ACC112 (cell line): ENCODE data around the gene BIRC6.
"Not testable (repeated sequence)": the region's sequence is repeated elsewhere in the genome, so short reads cannot be mapped to it uniquely, and the experiment has no call there.

Source experiments
- H2AFZ ChIP-seq: fragments of 200-600 bp; sonication (generic); one replicate; pipeline ENCODE4 v1.6.0; 2017; ENCODE audit warnings: antibody characterized with exemption, low read length; ENCODE audit not compliant: unreplicated experiment
- H3K27ac ChIP-seq: fragments of 200-600 bp; sonication (generic); 2 replicates; pipeline ENCODE4 v1.5.1; 2014; ENCODE audit warnings: low read depth, mild to moderate bottlenecking, antibody characterized with exemption, low read length, moderate library complexity
- H3K27me3 ChIP-seq: fragments of 200-600 bp; sonication (generic); 2 replicates; pipeline ENCODE4 v1.6.1; 2014; ENCODE audit warnings: mild to moderate bottlenecking, antibody characterized with exemption, low read length, moderate library complexity, mixed read lengths; ENCODE audit not compliant: insufficient read depth
- H3K36me3 ChIP-seq: fragments of 200-600 bp; sonication (generic); 2 replicates; pipeline ENCODE4 v1.6.1; 2016; ENCODE audit warnings: mild to moderate bottlenecking, antibody characterized with exemption, low read length, moderate library complexity, mixed read lengths; ENCODE audit not compliant: insufficient read depth
- H3K4me1 ChIP-seq: fragments of 200-600 bp; sonication (generic); one replicate; pipeline ENCODE4 v1.6.1; 2016; ENCODE audit warnings: low read length, mixed read lengths; ENCODE audit not compliant: insufficient read depth, unreplicated experiment, control insufficient read depth
- H3K4me3 ChIP-seq: fragments of 200-600 bp; sonication (generic); 2 replicates; pipeline ENCODE4 v1.5.1; 2014; ENCODE audit warnings: mild to moderate bottlenecking, low read depth, low read length
- H3K79me2 ChIP-seq: fragments of 200-600 bp; sonication (generic); one replicate; pipeline ENCODE4 v1.6.0; 2016; ENCODE audit warnings: low read length; ENCODE audit not compliant: control insufficient read depth, unreplicated experiment, insufficient read depth

Gene BIRC6, protein sequence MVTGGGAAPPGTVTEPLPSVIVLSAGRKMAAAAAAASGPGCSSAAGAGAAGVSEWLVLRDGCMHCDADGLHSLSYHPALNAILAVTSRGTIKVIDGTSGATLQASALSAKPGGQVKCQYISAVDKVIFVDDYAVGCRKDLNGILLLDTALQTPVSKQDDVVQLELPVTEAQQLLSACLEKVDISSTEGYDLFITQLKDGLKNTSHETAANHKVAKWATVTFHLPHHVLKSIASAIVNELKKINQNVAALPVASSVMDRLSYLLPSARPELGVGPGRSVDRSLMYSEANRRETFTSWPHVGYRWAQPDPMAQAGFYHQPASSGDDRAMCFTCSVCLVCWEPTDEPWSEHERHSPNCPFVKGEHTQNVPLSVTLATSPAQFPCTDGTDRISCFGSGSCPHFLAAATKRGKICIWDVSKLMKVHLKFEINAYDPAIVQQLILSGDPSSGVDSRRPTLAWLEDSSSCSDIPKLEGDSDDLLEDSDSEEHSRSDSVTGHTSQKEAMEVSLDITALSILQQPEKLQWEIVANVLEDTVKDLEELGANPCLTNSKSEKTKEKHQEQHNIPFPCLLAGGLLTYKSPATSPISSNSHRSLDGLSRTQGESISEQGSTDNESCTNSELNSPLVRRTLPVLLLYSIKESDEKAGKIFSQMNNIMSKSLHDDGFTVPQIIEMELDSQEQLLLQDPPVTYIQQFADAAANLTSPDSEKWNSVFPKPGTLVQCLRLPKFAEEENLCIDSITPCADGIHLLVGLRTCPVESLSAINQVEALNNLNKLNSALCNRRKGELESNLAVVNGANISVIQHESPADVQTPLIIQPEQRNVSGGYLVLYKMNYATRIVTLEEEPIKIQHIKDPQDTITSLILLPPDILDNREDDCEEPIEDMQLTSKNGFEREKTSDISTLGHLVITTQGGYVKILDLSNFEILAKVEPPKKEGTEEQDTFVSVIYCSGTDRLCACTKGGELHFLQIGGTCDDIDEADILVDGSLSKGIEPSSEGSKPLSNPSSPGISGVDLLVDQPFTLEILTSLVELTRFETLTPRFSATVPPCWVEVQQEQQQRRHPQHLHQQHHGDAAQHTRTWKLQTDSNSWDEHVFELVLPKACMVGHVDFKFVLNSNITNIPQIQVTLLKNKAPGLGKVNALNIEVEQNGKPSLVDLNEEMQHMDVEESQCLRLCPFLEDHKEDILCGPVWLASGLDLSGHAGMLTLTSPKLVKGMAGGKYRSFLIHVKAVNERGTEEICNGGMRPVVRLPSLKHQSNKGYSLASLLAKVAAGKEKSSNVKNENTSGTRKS (N-terminal part only)

GRCh38 chr2:32356681-32357317 is at the start of gene BIRC6:
Gene BIRC6, plus strand, starts transcription at chr2:32357023. Its CDS starts 139 bp downstream, at chr2:32357162.
- Histone ChIP-seq H3K27me3 (no peaks in the 10 kb centered on the region), H3K36me3 (peaks cover 14% of the 10 kb centered on the region), H3K4me1 (peaks cover 30% of the 10 kb centered on the region), H3K79me2 (peaks cover 45% of the 10 kb centered on the region), H3K4me3 (peak within 1 kb of the TSS; percentile 92), H2AFZ (peak within 1 kb of the TSS; percentile 79), H3K27ac (peak within 1 kb of the TSS; percentile 77)

GRCh38 chr2:32310577-32310976 is 46.2 kb upstream of the BIRC6 start:
- no peaks in the 10 kb centered on the region for H3K4me1 ChIP-seq
- H2AFZ ChIP-seq, result no peak overlapping the region
- no peaks in the 10 kb centered on the region for H3K27me3 ChIP-seq
- H3K27ac ChIP-seq, result no peak overlapping the region
- H3K4me3 ChIP-seq, result no peak overlapping the region
- no peaks in the 10 kb centered on the region for H3K79me2 ChIP-seq
- peaks cover 4% of the 10 kb centered on the region; the same call in 1 of the 2 replicates for H3K36me3 ChIP-seq

DNA sequence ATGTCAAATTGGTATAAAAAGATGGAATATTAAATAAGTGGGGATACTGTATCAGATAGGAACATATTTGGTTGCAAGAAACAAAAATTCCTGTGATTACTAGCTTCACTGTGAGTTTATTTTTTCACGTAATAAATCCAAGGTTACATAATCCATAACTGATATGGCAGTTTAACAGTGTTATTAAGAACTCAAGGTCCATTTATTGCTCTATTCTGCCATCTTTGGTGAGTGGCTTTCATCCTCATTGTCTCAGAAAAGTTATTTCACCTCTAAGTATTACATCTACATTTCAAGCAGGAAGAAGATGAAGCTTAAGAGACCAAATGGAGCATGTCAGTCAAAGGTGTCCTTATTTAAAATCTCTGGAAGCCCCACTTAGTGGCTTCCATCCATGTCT is 41.9 kb upstream of the BIRC6 start:
- Histone ChIP-seq H2AFZ (no peak overlapping the region), H3K4me3 (no peak overlapping the region), H3K27me3 (no peaks in the 10 kb centered on the region), H3K4me1 (no peaks in the 10 kb centered on the region), H3K27ac (no peak overlapping the region), H3K36me3 (no peaks in the 10 kb centered on the region), H3K79me2 (no peaks in the 10 kb centered on the region)

DNA sequence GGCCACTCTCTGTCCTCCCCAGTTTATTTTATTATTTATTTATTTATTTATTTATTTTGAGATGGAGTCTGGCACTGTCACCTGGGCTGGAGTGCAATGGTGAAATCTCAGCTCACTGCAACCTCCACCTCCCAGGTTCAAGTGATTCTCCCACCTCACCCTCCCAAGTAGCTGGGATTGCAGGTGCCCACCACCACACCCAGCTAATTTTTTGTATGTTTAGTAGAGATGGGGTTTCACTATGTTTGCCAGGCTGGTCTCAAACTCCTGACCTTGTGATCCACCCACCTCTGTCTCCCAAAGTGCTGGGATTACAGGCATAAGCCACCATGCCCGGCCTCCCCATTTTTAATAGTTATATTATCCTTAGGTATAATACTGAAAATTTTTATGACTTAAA is 28.1 kb upstream of the BIRC6 start:
- not testable (repeated sequence) for H3K36me3 ChIP-seq, H3K27ac ChIP-seq, H3K27me3 ChIP-seq, H2AFZ ChIP-seq, H3K79me2 ChIP-seq, H3K4me3 ChIP-seq, H3K4me1 ChIP-seq

DNA sequence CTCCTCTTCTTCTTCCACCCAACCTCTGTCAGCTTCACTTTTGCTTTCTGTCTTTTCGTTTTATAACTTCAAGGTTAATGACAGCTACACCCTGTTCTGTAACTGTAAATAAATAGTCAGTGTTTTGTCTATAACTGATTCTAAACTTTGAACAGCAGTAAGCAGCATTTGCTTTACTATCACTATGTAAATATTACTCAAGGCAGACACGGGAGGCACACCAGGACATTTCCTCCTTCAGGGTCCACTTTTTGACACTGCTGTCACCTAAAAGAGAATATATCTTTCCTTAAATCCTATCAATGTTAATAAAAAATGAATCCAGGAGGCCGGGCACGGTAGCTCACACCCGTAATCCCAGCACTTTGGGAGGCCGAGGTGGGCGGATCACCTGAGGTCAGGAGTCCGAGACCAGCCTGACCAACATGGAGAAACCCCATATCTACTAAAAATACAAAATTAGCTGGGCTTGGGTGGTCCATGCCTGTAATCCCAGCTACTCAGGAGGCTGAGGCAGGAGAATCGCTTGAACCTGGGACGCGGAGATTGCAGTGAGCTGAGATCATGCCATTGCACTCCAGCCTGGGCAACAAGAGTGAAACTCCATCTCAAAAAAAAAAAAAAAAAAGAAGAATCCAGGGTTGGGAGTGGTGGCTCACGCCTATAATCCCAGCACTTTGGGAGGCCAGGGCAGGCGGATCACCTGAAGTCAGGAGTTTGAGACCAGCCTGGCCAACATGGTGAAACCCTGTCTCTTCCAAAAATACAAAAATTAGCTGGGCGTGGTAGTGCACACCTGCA is 27.4 kb upstream of the BIRC6 start:
- not testable (repeated sequence) for H3K4me3 ChIP-seq, H3K36me3 ChIP-seq, H3K27ac ChIP-seq

DNA sequence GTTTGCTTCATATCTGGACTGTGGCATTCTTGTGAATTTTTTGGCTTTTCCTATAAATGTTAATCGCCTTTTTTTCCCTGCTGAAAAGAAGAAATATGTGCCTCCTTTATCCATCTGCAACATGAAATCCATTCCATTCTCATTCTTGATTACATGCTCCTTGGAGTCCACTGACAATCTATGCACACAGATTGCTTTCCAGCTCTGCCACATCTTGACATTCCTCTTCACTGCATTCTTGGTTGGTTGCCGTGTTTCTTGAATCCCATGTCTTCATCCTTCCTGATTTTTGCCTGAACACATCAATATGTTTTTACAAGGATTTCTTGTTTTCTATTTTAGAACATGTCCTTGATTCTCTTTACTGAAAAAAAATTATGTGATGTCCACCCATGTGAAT is 26.7 kb upstream of the BIRC6 start:
- H3K79me2 ChIP-seq, result no peaks in the 10 kb centered on the region
- H3K27ac ChIP-seq, result no peak overlapping the region
- H3K36me3 ChIP-seq, result no peaks in the 10 kb centered on the region
- no peaks in the 10 kb centered on the region for H3K27me3 ChIP-seq
- no peaks in the 10 kb centered on the region for H3K4me1 ChIP-seq
- no peak overlapping the region for H3K4me3 ChIP-seq
- H2AFZ ChIP-seq, result no peak overlapping the region

More for the DNA sequence above, 27.4 kb upstream of the BIRC6 start:
- not testable (repeated sequence) for H3K4me1 ChIP-seq, H2AFZ ChIP-seq, H3K27me3 ChIP-seq, H3K79me2 ChIP-seq

GRCh38 chr2:32342801-32343200 is 14.0 kb upstream of the BIRC6 start:
- no peaks in the 10 kb centered on the region for H3K36me3 ChIP-seq
- no peak overlapping the region for H3K4me3 ChIP-seq
- no peak overlapping the region for H3K27ac ChIP-seq
- H3K4me1 ChIP-seq, result peaks cover 4% of the 10 kb centered on the region
- no peak overlapping the region for H2AFZ ChIP-seq
- H3K27me3 ChIP-seq, result no peaks in the 10 kb centered on the region
- H3K79me2 ChIP-seq, result no peaks in the 10 kb centered on the region

GRCh38 chr2:32350797-32351196 is 6.0 kb upstream of the BIRC6 start:
- H3K4me3 ChIP-seq, H3K36me3 ChIP-seq, H3K4me1 ChIP-seq, H3K27ac ChIP-seq, H3K79me2 ChIP-seq, H2AFZ ChIP-seq, H3K27me3 ChIP-seq: not testable (repeated sequence)

DNA sequence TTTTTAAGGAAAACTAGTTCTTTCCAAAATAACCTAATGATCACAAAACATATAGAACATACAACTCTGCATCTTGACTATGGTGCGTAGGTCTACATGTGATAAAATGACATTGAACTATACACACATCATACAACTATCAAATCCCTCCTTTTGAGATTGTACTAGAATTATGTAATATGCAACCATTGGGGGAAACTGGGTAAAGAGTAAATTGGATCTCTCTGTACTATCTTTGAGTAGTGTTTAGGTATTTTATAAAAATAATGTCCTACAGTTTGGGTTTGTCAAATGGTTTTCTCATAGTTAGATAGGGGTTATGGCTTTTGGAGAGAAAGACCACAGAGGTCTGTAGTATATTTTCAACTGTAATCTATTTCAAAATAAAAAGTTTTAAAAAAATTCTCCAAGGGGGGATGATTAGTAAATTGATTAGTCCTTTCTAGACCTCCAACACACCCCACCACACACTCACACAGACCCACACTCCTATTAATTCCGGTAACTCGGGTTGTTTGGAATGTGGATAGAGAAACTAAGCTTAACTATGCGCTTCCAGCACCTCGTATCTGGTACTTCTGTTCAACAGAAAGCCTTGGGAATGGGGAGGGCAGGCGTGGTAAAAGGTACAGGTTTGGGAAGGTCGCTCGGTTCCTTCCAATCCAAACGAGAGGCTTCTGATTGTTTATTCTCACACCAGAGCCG is 695 bp upstream of the BIRC6 start:
- Histone ChIP-seq H3K27ac (peak overlapping the region; percentile 77), H3K79me2 (peaks cover 38% of the 10 kb centered on the region), H3K4me1 (peaks cover 30% of the 10 kb centered on the region), H2AFZ (peak overlapping the region; percentile 79), H3K4me3 (peak overlapping the region; percentile 92), H3K36me3 (peaks cover 7% of the 10 kb centered on the region; the same call in 1 of the 2 replicates), H3K27me3 (no peaks in the 10 kb centered on the region)
